Globus pallidus (tissue), 1 donor: ENCODE results near the gene UBE2J2.
"Not testable (repeated sequence)": the region's sequence is repeated elsewhere in the genome, so short reads cannot be mapped to it uniquely, and the experiment has no call there.

Experiments used
- DNase-seq: peaks from one replicate; pipeline ENCODE4 v3.0.0-alpha.2; 2015; ENCODE audit warnings: low spot score

Gene UBE2J2

DNA sequence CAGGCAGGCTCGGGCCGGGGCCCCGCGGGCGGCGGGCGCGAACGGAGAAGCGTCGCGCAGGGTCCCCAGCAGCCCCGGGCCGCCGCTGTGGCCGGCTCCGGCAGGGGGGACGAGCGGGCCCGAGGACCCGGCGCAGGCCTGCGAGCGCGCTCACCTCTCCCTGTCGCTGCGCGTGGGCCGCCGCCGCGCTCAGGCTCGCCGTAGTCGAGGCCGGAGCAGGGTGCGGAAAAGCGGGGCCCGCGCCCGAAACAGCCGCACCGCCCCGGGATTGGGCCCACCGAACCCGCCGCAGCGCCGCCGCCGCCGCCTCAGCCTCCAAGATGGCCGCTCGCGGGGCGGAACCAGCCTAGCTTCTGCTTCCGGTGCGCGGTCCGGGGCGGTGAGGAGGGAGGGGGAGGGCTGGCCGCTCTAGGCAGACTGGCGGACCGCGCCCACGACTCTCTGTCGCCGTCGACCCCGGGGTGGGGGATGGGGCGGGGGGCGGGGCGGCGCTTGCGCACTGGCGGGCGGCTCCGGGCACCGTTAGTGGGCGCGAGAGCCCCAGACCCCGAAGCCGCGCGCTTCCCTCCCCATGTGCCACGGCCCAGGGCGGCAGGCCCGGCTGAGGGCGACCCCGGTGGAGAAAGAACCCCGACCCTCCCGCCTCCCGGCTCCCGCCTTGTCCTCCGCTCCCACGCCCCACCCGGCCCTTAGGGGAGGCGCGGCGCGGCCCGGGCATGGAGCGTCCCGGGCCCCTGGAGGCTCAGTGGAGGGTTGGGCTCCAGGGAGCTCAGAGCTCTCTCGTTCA is at the start of gene UBE2J2:
TSS of gene UBE2J2 (minus strand) at position 343 of the 787 bp plus-strand sequence. CDS start 5,862 bp downstream, outside the sequence.
- DNase-seq: peak; percentile 89

DNA sequence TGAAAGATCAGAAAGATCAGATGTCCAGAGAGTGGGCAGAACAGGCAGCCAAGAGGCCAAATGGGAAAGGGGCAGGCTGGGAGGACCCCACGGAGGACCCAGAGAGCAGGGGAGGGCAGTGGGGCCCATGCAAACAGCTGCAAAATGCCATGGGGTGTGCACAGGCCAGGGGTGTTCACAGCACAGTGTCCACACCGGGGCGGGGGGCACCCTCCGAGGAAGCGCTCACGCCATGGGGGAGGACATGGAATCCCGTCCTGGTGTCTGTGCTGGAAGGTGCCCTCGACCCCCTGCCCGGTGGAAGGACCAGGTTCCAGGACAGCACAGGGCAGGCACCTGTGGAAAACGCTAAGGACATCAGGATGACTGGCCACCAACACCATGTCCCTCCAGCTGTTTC is 49.3 kb upstream of the UBE2J2 start:
- no peak for DNase-seq

DNA sequence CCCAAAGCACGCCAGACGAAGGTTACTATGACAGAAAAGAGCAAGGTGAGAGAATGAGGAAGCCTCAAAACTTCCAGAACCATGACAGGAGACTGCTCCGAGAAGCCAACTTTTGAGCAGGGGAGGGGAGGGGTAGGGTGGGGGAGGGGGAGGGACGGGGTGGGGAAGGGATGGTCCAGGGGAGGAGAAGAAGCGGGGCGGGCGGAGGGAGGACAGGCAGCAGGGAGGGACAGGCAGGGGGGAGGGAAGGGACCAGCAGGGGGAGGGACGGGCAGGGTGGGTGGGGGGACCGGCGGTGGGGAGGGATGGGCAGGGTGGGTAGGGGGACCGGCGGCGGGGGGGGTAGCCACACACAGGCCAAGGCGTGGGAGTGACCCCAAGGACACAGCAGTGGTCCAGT is 48.8 kb upstream of the UBE2J2 start:
- no peak for DNase-seq

DNA sequence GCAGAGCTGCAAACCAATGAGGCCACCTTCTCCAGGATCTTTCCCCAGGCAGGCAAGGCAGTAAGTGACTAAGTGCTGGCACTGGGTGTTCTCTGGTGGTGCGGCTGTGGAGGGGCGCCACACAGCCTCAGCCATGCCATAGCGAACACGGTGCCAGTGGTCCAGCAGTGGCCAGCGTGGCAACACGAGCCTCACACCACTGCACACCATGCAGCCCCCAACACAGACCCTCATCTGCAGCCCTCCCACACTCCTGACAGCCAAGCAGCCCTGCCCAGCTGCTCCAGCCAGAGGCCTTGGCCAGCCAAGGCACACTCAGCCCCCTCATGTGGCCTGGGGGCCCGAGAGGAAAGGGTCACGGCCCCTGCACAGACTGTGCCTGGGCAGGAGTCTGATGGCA is 47.8 kb upstream of the UBE2J2 start:
- no peak for DNase-seq

DNA sequence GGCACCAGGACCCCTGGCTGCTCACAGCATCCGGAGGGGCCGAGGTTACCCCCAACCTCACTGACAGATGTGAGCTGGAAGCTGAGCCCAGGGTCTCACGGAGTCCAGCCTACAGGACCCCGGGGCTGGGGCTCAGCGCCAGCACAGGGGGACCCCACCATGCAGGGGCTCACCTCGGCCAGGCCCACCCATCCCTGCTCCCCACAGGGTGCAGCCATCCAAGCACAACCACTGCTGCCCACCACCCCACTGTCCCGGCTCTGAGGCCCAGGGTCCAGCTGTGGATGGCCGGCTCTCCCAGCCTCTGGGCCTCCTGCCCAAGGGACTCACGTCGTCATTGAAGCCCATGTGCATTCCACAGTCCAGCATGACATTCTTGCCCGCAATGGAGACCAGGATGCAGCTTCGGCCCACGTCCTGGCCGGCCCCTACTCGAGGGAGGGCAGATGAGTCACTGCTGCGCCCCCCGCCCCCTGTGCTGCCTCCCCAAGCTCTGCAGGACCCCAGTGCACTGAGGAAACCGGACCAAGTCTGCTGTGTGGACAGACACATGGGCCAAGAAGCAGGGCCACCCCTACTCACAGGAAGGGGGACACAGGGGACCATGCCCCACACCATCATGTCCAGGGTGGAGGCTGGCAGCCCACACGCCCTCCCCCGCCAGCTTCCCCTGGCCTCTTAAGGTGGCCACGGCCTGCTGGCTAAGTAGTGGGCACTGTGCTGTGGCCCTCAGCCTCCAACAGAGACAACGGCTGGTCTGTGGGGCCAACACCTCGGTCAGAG is 47.2 kb upstream of the UBE2J2 start:
- DNase-seq: no peak

DNA sequence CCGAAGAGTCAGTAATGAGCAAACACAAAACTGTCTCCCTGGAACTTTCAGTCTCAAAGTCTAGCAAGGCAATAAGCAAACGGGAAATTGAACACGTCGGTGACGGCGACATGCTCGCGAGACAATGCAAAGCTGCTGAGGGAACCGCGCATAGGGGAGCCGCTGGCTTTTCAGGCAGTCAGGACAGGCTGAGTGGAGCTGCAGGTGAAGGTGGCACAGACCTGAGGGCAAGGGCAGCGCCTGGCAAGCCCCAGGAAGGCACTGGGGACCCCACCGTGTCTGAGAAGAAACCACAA is 45.9 kb upstream of the UBE2J2 start:
- DNase-seq: no peak

DNA sequence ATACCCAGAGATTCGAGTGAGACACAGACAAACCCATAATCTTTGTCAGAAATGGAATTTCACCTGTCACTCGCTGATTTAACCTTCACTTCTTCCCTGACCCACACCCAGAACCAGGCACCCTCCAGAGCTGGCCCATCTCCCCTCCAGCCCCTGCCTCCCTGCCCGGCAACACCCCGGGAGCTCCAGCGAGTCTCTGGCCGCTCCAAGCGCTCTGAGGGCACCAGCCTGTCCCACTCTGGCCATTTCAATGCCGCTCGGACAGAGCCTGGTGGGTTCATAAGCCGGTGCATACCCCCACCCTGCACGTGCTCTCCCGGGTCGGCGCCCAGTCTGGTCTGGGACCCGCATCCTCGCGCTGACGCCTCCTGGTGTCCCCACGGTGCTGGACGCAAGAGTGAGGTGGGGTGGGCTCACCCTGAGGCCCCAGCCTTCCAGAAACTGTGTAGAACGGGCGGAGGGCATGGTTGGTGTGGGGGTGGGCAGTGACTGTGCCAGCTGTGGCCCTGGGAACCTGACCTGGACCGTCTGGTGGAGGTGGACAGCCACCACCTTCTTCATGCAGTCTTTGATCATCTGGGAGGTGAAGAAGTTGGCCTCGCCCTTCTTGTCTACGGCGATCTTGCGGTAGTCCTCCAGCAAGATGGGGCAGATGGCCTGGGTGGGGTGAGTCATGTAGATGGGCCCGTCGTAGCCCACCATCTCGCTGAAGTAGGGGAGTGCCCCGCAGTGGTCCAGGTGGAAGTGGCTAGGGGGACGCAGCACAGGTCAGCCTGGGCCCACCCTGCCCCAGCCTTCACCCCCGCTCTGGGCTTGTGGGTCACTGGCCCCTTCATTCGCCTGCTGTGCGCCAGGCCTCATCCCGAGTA is 45.4 kb upstream of the UBE2J2 start:
- DNase-seq: no peak

DNA sequence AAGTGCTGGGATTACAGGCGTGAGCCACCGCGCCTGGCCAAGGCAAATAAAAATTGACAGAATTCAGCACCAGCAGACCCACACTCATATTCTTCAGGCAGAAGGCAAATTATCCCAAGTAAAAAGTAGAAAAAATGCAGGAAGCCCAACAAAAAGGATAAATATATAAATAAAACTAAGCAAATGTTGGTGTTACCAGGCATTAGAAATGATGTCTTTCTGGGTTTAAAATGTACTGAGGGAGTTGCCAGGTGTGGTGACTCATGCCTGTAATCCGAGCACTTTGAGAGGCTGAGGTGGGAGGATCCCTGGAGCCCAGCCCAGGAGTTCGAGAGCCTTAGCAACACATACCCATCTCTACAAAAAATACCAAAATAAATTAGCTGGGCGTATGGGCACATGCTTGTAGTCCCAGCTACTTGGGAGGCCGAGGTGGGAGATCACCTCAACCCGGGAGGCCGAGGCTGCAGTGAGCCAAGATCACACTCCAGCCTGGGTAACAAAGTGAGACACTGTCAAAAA is 44.5 kb upstream of the UBE2J2 start:
- DNase-seq: no peak

DNA sequence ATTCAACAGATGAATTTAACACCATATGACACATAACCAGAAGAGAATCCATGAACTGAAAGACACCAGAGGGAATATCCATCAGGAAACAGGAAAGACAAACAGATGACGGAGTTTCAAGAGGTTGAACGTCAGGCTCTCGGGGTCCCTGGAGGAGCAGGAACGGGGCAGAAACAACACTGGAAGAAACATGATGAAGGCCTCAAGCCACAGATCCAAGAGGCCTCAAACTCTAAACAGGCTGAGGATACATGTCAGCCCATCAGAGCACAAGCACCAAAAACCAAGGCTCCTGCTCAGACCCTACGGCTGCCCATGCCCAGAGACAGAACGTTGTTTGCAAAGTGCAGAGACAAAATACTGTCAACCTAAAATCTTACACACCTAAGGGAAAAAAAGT is 43.8 kb upstream of the UBE2J2 start:
- no peak for DNase-seq

DNA sequence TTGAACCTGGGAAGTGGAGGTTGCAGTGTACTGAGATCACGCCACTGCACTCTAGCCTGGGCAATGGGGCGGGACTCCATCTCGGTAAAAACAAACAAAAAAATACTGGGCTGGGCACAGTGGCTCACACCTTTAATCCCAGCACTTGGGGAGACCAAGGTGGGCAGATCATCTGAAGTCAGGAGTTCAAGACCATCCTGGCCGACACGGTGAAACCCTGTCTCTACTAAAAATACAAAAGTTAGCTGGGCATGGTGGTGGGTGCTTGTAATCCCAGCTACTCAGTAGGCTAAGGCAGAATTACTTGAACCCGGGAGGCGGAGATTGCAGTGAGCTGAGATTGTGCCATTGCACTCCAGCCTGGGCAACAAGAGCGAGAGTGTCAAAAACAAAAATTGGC is 42.5 kb upstream of the UBE2J2 start:
- not testable (repeated sequence) for DNase-seq

DNA sequence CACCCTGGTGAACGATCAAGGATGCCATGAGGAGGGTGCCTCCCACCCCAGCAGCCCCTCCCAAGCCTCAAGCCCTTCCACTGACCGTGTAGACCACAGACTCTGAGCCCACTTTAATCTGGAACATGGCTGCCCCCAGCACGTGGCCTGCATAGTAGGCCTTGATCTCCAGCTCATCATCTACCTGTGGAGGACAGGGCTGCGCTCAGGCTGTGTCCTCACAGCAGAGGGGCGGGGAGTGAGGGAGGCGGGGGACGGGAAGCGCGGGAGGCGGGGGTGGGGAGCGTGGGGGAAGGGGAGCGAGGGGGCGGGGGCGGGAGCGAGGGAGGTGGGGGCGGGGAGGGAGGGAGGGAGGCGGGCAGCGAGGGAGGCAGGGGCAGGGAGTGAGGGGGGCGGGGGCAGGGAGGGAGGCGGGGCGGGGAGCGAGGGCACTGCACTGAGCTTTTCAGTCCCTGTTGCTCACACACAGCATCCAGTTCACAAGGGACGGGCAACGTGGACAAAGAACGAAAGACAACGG is 41.8 kb upstream of the UBE2J2 start:
- no peak for DNase-seq

DNA sequence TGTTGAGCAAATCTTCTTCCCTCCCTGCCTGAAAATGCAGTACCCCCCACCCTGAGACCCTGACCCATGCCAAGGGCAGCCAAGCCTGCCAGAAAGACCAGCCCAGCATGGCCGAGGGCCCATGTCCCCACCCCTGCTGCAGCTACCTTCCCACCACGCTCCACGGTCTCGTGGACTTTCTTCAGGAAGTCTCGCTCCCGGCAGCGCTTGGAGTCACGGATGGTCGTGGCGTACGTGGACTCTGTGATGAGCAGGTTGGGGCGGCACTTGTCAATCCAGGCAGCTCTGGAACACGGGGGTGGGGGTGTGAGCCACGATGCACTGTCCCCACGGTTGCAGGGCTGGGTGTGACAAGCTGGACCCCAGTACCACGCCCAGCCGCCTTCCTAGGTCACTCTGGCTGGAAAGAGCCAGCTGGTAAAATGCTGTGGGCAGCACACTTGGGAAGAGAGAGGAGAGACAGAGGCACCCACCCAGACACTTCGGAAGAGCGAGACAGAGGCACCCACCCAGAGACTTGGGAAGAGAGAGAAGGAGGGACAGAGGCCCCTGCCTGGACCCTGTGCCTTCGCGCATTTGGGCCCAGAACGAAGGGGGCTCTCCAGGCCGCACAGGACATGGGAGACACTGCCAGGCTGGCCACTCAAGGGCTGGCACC is 41.2 kb upstream of the UBE2J2 start:
- DNase-seq: no peak

DNA sequence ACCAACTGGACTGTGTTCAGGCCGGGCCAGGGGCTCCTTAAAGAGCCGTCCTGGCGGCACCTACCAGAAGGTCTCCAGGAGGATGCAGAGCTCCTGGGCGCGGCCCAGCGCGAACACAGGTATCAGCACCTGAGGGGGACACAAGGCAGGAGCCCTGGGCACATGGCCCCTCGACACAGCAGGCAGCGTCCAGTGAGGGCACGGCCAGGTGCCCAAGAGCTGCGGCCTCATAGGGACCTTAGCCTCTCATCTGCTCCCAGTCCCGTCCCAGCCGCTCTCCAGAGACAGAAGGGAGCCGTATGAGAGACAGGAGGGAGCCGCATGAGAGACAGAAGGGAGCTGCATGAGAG is 40.6 kb upstream of the UBE2J2 start:
- DNase-seq: no peak

DNA sequence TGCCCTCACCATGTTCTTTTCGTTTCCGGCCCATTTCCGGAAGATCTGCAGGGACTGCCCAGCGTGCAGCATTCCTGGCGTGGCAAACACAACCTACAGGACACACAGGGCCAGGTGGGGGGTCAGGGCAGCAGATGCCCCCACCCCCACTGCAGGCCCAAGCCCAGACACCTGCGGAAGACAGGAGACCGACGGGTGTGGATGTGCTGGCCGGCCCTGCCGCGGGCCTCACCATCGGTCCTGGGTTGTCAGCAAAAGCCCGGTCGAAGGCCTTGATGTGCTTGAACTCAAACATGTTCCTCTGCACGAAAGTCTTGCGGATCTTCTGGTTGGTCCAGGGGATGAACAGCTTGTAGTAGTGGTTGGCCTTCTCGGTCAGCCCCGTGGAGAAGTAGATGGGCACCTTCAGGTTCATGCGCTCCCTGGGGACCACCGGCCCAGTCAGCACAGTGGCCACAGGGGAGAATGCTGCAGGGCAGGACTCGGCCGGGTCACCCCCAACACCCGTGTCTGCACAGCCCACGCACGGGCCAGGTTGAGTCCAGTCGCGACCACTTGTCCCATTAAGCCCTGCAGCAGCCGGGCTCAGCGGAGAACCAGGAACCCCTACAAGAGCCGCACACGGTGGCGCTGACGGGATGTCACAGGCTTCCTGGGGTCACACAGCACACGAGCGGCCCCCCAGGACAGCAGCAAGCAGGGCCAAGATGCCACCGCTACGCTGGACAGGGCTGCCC is 40.0 kb upstream of the UBE2J2 start:
- no peak for DNase-seq

DNA sequence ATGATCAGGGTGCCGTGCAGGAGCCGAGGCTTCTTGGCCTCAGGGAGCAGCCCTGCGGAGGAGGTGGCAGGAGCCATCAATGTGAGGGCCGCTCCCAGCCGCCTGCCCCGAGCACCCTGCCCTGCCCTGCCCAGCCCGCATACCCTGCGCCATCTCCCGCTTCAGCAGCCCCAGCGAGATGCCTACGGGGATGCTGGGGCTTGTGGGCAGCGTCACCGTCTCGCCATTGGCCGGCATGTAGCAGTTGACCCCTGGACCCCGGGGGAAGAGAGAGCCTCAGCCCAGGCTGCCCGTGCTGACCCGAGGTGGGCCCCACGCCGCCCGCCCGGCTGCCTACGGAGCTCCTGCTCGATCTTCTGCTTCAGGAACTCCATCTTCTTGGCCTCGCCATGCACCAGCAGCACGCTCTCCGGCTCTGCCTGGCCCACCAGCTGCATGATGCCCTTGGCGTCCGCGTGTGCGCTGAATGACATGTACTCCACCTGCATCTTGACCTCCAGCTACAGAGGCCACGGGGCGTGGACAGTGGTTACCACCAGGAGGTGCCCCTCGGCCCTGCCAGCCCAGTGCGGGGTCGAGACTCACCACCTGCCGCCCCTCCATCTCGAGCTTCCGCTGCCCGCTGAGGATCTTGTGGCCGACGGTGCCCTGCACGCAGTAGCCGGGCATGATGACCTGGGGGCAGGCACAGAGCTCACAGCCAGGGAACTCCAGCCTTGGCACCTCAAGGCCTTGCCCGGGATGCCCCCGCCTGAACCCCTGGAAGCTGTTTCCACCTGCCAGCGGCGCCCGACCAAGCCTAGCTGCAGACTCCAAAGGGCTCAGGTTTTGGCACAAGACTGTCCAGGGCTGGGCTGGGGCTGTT is 39.0 kb upstream of the UBE2J2 start:
- no peak for DNase-seq

DNA sequence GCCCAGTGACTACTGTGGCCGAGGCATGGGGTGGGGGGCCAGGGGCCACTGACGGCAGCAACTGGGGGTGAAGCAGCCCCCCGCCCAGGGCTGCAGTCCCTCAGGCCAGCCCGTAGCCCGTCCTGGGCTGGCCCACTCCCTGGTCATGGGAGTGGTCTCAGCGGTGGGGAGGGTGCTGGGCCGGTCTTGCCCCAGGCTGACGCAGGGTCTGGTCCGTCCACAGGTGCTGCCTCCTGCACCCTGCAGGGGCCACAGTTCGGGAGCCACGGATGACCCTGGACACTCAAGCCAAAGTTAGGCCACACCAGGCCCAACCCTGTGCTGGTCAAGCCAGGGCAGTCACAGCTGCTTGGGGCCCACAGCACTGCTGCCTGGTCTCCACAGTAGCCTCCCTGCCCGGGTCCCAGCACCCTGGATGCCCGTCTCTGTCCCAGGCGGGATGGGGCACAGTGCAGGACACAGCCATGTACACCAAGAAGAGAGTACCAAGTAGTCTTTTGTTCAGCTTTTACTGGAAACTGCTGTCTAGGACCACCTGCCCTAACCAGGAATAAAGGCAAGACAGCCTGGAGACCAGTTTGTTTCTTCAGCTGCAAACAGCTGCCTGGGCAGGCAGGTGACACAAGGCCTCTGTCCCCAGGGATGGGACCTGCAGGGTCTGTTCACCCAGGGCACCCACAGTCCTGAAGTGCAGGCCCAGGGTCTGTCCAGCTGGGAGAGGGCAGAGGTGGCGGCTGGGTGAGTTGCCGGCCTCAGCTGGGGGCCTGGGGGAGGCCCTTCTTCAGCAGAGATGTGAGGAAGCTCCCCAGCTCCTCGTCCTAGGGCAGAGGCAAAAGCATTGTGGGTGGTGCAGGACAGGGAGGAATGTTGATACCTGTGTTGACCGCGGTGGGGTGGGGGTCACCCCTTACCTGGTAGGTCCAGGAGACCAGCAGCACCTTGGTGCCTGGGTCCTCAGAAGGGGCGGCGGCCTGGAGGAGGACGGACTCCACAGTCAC is 37.8 kb upstream of the UBE2J2 start:
- no peak for DNase-seq

DNA sequence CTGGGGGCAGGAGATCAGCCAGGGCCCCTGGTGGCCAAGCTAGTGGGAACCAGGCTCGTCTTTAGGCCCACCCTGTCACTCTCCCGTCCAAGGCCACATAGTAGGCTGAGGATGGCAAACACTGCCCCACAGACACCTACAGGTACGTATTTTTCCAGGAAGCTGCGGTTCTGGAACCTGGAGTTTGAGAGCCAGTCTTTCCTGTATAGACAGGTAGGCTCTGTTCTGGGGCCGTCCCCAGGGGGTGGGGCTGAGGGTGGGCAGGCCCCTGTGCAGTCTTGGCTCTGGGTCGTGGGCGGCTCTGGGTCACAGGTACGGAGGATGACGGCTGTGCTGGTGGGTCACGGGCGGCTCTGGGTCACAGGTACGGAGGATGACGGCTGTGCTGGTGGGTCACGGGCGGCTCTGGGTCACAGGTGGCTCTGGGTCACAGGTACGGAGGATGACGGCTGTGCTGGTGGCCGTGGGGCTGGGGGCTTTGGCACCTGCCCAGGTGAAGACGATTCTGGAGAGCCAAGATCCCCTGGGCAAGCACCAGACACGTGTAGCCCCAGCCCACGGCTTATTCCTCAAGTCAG is 36.9 kb upstream of the UBE2J2 start:
- no peak for DNase-seq

DNA sequence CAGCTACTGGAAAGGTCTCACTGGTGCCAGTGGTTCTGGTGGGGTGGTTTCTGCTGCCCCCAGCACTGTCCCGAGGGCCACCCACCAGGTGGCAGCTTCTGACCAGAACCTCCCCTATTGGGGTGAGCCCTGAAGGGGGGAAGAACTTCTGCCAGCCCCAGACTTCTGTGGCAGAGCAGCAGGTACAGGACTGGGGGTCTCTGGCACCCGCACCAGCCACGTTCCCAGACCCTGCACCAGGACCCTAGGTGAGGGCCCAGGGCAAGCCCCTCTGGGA is 36.4 kb upstream of the UBE2J2 start:
- DNase-seq: no peak
